Thoracic aorta (tissue), 2 donors: ENCODE results near the gene PCDH17. TPM values are rescaled to one million over a fixed set of nuclear protein-coding genes. Genes with fewer than 3 reads are reported as not detected.

ENCODE experiments used
- ATAC-seq: fragments of 150-250 bp; one replicate; pipeline ENCODE4 v1.8.0; 2017; ENCODE audit warnings: low read depth; ENCODE audit not compliant: insufficient number of reproducible peaks, low FRiP score
- DNase-seq: peaks from one replicate; pipeline ENCODE4 v3.0.0-alpha.2; 2020; ENCODE audit warnings: low spot score
- H3K27ac ChIP-seq, 2 donors: fragments of 200-600 bp; sonication (generic); 1 replicate in 1 of 2; 2 replicates in 1 of 2; pipeline ENCODE4 v1.5.1; 2016; ENCODE audit warnings: mild to moderate bottlenecking in 2 of 2, moderate library complexity in 2 of 2
- H3K27me3 ChIP-seq: fragments of 200-600 bp; sonication (generic); replicated peaks from 2 replicates; pipeline ENCODE4 v1.6.0; 2016; ENCODE audit warnings: mild to moderate bottlenecking; ENCODE audit not compliant: insufficient read depth
- H3K36me3 ChIP-seq: fragments of 200-600 bp; sonication (generic); one replicate; pipeline ENCODE4 v1.5.1; 2016
- H3K4me1 ChIP-seq, 2 donors: fragments of 200-600 bp; sonication (generic); 1 replicate in 1 of 2; 2 replicates in 1 of 2; pipeline versions ENCODE4 v1.5.1 to v1.6.0; 2016; ENCODE audit warnings: low read depth in 2 of 2, mild to moderate bottlenecking in 1 of 2; ENCODE audit not compliant: control insufficient read depth in 1 of 2
- H3K4me3 ChIP-seq: fragments of 200-600 bp; sonication (generic); 2 replicates; pipeline ENCODE4 v1.5.1; 2016; ENCODE audit warnings: mild to moderate bottlenecking
- H3K9me3 ChIP-seq: fragments of 200-600 bp; sonication (generic); 2 replicates; pipeline ENCODE4 v1.5.1; 2016
- CTCF ChIP-seq: fragments of 200-600 bp; sonication (generic); IDR thresholded peaks from one replicate; pipeline ENCODE4 v1.5.1; 2019; ENCODE audit warnings: antibody characterized with exemption
- total RNA-seq, 2 donors: library from RNA; depleted of rRNA; stranded (reverse); fragments of >200 nt; gene quantifications; one replicate each; pipeline versions ENCODE4 v1.1.0 to v1.2.3, GENCODE V29; 2016

The PCDH17 gene
- total RNA-seq = 10 to 100 TPM in 1 of 2 donors, 1 to 10 TPM in 1; 4.1 to 12.3 TPM

- no peak for DNase-seq
- peak within 1 kb of the TSS; percentile 73 for H3K4me3 ChIP-seq
- no peak for ATAC-seq
- no peak for TF ChIP-seq CTCF
- peaks cover 6% of the 10 kb centered on the region for H3K27me3 ChIP-seq
- no peaks in the 10 kb centered on the region for H3K9me3 ChIP-seq
- H3K4me1 ChIP-seq = peaks cover 14 to 29% of the 10 kb centered on the region in 2 donors
- H3K36me3 ChIP-seq = no peaks in the 10 kb centered on the region
- H3K27ac ChIP-seq = no peak within 1 kb of the TSS
These were observed at the start of gene PCDH17 for GRCh38 chr13:57631596-57632275. Gene PCDH17, plus strand, starts transcription at chr13:57631744. Its CDS starts 803 bp downstream, at chr13:57632547.

- Histone ChIP-seq H3K27me3 (no peaks in the 10 kb centered on the region), H3K4me3 (no peak overlapping the region), H3K27ac (no peak overlapping the region), H3K9me3 (no peaks in the 10 kb centered on the region), H3K4me1 (no peaks in the 10 kb centered on the region), H3K36me3 (no peaks in the 10 kb centered on the region)
- DNase-seq (no peak), ATAC-seq (no peak)
- TF ChIP-seq CTCF = no peak
These were observed 49.5 kb upstream of the PCDH17 start for GRCh38 chr13:57582032-57582431.

- H3K27ac ChIP-seq = no peak overlapping the region
- no peaks in the 10 kb centered on the region for H3K27me3 ChIP-seq
- DNase-seq = no peak
- ATAC-seq = no peak
- no peaks in the 10 kb centered on the region for H3K9me3 ChIP-seq
- no peaks in the 10 kb centered on the region for H3K36me3 ChIP-seq
- TF ChIP-seq CTCF = no peak
- no peaks in the 10 kb centered on the region for H3K4me1 ChIP-seq
- no peak overlapping the region for H3K4me3 ChIP-seq
These were observed 48.0 kb upstream of the PCDH17 start for GRCh38 chr13:57583529-57583928.

- no peaks in the 10 kb centered on the region for H3K36me3 ChIP-seq
- H3K27me3 ChIP-seq = no peaks in the 10 kb centered on the region
- H3K27ac ChIP-seq = no peak overlapping the region
- DNase-seq (no peak), ATAC-seq (no peak)
- H3K4me3 ChIP-seq = no peak overlapping the region
- H3K9me3 ChIP-seq = no peaks in the 10 kb centered on the region
- H3K4me1 ChIP-seq = no peaks in the 10 kb centered on the region
- no peak for TF ChIP-seq CTCF
These were observed 42.9 kb upstream of the PCDH17 start for GRCh38 chr13:57588639-57589038.

- Histone ChIP-seq H3K4me1 (no peaks in the 10 kb centered on the region), H3K9me3 (no peaks in the 10 kb centered on the region), H3K27me3 (no peaks in the 10 kb centered on the region), H3K36me3 (no peaks in the 10 kb centered on the region), H3K27ac (no peak overlapping the region), H3K4me3 (no peak overlapping the region)
- no peak for ATAC-seq
- TF ChIP-seq CTCF = no peak
- DNase-seq = no peak
These were observed 35.8 kb upstream of the PCDH17 start for GRCh38 chr13:57595775-57596174.
